EL (cell line): Measurements from ENCODE around the gene CNBD2.
A peak's percentile ranks its signal among the peaks of the same experiment; 100 is the strongest.
"Not testable (repeated sequence)": the region's sequence is repeated elsewhere in the genome, so short reads cannot be mapped to it uniquely, and the experiment has no call there.

Experiments used
- DNase-seq: peaks from one replicate; pipeline ENCODE4 v3.0.0-alpha.2; 2016

The CNBD2 gene

GRCh38 chr20:35975576-35976373 is 7.4 kb downstream of the CNBD2 start:
- DNase-seq, result no peak

GRCh38 chr20:35978041-35978513 is 9.7 kb downstream of the CNBD2 start:
- DNase-seq, result no peak

GRCh38 chr20:35979544-35979943 is 11.2 kb downstream of the CNBD2 start:
- DNase-seq, result no peak

- no peak for DNase-seq
These were observed 13.6 kb downstream of the CNBD2 start for GRCh38 chr20:35981969-35982368.

GRCh38 chr20:35984382-35984781 is 16.0 kb downstream of the CNBD2 start:
- no peak for DNase-seq

DNA sequence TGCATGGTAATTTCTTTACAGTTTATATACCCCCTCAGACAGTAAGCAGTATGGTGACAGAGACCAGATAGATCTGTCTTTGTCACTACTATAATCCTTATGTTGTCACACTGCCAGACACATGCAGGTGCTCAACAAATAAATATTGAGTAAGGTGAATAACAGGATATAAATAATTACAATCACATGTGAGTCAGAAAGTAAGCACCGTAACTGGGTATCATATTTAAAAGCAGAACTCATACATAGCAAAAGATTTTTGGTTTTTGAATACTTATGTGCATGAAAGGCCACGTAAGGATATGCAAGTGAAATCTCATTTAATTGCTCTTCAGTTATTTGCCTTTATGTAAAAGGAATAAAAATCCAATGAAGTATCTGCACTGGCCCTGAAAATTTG is 17.4 kb downstream of the CNBD2 start:
- DNase-seq, result no peak

- DNase-seq, result peak; percentile 36
These were observed 20.6 kb downstream of the CNBD2 start for GRCh38 chr20:35988910-35989463.

DNA sequence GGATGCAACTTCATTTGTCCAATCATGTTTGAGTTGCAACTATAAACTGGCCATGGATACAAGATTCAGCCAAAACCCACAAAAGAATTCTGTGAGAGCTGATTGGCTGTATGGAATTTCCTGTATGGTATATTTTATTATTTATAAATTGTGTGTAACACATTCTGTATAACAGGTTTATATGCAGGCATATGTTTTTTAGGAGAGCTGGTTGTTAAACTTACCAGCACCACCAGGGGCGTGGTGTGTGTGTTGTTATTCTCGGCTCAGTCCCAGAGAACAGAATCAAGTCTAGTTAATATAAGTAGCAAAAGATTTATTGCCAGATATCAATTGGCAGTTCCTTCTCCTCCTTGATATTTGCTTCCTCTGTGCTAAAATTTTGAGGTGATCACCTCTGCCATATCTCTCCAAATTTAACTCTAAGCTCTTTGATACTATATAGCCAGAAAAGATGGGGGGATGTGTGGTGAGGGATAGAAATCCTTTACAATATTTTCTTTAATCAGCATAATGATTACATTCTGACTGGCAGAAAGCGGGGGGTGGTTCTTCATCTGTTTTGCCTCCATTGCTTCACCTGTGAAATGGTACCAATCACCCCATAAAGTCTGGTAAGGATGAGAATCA is 22.9 kb downstream of the CNBD2 start:
- DNase-seq, result peak; percentile 34

DNA sequence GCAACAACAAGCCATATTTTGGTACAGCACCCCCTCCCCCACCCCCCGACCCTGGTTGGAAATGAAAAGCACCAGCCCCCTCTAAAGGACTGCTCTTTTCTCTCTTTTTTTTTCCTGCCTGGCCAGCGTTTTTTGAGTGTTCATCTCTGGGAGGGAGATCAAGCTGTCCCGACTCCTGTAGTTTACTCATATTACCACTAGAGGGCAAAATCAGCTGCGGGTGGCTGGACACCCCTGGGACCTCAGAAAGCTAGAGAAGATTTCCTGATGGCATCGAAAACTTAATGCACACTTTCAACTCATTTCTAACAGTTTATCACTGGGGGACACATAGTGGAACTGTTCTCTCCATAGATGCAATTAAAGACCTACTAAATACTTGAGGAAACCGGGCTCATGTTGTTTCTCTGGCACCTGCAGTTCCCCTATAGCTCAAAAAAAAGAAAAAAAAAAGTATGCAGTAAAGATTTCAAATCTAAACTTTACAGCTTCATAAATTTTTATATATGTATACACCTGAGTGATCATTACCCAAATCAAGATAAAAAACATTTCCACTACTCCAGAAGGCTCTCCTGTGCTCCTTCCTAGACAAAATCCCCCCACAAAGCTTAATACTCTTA is 24.4 kb downstream of the CNBD2 start:
- DNase-seq, result peak; percentile 73

DNA sequence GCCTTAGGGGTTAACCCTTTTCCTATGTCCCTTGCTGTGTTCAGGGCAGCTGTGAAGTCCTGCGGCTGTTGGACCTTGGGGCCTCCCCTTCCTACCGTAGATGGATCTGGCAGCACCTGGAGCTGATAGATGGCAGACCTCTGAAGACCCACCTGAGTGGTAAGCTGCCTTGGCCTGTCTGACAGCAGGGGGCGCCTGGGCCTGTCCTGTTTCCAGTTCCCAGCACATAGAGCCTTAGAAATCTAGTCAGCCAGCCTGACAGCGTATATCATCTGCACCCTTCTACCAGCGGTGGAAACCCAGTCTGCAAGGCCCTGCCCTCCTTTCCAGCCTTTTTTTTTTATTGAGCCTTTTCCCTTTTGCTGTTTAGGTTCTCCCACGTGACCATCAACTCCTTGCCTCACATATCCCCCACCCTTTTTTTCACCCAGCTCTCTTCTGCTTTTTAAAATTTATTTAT is 26.6 kb downstream of the CNBD2 start:
- peak; percentile 77 for DNase-seq

DNA sequence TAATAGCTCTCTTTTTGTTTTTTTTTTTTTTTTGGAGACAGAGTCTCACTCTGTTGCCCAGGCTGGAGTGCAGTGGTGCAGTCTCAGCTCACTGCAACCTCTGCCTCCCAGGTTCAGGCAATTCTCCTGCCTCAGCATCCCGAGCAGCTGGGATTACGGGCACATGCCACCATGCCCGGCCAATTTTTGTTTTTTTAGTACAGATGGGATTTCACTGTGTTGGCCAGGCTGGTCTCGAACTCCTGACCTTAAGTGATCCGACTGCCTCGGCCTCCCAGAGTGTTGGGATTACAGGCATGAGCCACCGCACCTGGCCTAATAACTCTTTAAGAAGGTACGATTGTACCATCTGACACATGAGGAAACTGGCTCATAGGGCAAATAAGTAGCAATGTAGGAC is 28.1 kb downstream of the CNBD2 start:
- not testable (repeated sequence) for DNase-seq

DNA sequence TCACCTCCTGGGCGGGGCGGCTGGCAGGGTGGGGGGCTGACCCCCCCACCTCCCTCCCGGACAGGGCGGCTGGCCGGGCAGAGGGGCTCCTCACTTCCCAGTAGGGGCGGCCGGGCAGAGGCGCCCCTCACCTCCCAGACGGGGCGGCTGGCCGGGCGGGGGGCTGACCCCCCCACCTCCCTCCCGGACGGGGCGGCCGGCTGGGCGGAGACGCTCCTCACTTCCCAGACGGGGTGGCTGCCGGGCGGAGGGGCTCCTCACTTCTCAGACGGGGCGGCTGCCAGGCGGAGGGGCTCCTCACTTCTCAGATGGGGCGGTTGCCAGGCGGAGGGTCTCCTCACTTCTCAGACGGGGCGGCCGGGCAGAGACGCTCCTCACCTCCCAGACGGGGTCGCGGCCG is 32.9 kb downstream of the CNBD2 start:
- not testable (repeated sequence) for DNase-seq

GRCh38 chr20:36002855-36003254 is 34.5 kb downstream of the CNBD2 start:
- DNase-seq, result no peak

- DNase-seq, result no peak
These were observed 35.7 kb downstream of the CNBD2 start for GRCh38 chr20:36004045-36004444.

- no peak for DNase-seq
These were observed 40.2 kb downstream of the CNBD2 start for GRCh38 chr20:36008461-36009035.

- DNase-seq, result no peak
These were observed 41.7 kb downstream of the CNBD2 start for GRCh38 chr20:36010076-36010475.

DNA sequence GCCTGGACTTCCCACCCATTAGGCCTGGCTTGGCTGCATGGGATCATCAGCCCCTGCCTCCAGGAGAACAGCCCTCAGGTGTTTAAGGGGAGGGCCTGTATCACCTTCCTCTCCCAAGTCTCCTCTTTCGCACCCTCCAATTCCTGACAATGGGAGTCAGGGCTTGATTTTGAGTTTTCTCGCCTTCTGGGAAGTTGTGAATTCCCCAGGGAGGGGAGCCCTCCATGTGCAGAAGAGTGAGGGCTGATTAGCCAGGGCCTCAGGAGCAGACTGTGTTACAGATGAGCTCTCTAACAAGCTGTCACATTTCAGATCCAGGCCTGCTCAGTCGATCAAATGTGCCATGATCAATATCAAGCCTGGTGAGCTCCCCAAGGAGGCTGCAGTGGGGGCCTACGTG is 42.4 kb downstream of the CNBD2 start:
- no peak for DNase-seq

DNA sequence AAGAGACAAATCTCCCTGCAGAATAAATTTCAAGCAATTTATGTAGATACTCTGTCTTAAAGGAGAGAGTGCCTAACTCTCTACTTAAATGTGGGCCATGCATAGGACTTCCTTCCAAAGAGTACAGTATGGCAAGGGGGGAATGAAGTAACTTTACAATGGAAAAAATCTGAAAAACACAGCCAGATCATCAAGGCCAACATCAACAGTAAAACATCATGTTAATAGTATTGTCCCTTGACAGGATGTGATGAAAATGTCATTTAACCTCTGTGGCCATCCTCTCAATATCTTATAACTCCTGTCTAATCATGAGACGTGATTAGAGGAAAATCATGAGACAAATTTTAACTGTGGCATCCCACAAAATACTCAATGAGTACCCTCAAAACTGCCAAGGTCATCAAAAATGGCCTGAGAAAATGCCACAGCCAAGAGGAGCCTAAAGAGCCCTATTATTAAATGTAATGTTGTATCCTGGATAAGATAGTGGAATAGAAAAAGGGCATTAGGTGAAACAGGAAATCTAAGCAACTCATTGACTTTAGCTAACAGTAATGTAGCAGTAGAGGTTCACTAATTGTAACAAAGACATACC is 47.5 kb downstream of the CNBD2 start:
- no peak for DNase-seq

GRCh38 chr20:36017048-36017951 is 48.9 kb downstream of the CNBD2 start:
- peak; percentile 89 for DNase-seq

DNA sequence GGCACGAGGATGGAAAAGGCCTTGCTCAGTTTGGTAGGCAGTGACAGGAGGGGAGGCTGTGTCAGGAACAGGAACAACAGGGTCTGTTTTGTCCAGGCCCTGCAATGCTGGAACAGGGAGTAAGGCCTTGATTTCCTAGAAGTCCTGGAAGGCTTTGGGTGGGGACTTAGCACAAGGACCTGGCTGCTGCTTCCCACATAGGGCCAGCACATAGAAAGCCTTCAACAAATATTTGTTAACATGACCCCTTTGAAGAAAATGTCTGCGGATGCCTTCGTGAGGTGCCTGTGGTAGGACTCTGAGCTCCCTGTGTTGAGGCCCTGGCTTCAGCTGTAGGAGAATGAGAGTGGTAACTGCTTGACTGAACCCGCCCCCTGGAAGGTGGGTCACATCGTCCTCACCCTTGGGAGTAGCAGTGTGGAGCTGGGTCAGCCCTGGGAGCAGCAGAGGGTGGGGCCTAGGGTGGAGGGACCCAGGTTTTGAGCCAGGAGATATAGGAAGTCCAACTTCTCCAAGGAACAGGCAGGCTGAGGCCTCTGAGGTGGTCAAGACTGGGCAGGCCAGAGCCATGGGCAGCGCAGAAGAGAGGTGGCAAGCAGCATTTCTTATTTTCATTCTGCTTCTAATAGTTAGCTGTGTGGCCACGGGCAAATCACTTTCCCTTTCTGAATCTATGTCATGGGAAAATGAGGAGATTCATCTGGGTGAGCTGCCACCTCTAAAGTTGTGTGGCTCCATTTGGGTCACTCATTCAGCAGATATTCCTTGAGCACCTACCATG is 50.0 kb downstream of the CNBD2 start:
- DNase-seq, result no peak

GRCh38 chr20:36026131-36026530 is 57.7 kb downstream of the CNBD2 start:
- not testable (repeated sequence) for DNase-seq
